Sigmoid colon (tissue), 3 donors: ENCODE results near the gene GJA3.

ENCODE experiments used
- POLR2A ChIP-seq, 2 donors: fragments of 450-650 bp; IDR thresholded peaks; one replicate each; pipeline ENCODE4 v1.6.1; 2016; ENCODE audit warnings: antibody characterized with exemption in 2 of 2, mild to moderate bottlenecking in 2 of 2, moderate library complexity in 2 of 2
- TF ChIP-seq, protein P1 (sequence below), 4 experiments: fragments of 450-650 bp in 3 of 4; fragments of 200-600 bp in 1 of 4; IDR thresholded peaks; one replicate each; pipeline ENCODE4 v1.5.1; 2016 to 2019; ENCODE audit warnings: antibody characterized with exemption in 4 of 4, mild to moderate bottlenecking in 3 of 4, moderate library complexity in 2 of 4

DNA sequence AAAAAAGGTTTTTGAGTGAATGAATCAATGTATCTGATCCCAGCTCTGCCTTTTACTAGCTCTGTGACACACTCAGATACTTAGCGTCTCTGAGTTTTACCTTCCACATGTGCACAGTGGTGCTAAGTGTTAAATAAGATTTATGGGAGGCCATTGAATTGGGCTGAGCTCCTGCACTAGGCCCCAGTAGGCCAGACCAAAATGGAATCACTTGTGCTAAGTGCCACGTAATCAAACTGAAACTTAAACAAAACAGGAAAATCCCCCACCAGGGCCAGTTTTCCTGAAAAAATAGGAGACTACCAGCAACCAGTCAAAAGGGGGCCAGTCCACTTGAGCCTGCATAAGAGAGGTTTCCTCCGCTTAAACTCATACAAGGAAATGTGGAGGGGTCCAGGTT lies 40.9 kb downstream of the GJA3 start:
- TF ChIP-seq POLR2A (IDR thresholded peaks at IDR 0.05), result no peak
- TF ChIP-seq, protein P1, sequence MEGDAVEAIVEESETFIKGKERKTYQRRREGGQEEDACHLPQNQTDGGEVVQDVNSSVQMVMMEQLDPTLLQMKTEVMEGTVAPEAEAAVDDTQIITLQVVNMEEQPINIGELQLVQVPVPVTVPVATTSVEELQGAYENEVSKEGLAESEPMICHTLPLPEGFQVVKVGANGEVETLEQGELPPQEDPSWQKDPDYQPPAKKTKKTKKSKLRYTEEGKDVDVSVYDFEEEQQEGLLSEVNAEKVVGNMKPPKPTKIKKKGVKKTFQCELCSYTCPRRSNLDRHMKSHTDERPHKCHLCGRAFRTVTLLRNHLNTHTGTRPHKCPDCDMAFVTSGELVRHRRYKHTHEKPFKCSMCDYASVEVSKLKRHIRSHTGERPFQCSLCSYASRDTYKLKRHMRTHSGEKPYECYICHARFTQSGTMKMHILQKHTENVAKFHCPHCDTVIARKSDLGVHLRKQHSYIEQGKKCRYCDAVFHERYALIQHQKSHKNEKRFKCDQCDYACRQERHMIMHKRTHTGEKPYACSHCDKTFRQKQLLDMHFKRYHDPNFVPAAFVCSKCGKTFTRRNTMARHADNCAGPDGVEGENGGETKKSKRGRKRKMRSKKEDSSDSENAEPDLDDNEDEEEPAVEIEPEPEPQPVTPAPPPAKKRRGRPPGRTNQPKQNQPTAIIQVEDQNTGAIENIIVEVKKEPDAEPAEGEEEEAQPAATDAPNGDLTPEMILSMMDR (IDR thresholded peaks at IDR 0.05), result no peak
